HEK293 (cell line): ENCODE measurements around the gene NRG2.

Experiments
- CTCF ChIA-PET: fragments of 350-600 bp; formaldehyde crosslinking; extraction: SDS; loops from one replicate; lab custom pipeline; 2021; ENCODE audit warnings: antibody characterized with exemption; lab: Yijun Ruan, JAX
- POLR2A ChIA-PET: fragments of 300-600 bp; formaldehyde crosslinking; extraction: SDS; loops from one replicate; lab custom pipeline; 2020; ENCODE audit warnings: antibody characterized with exemption, inconsistent platforms; lab: Yijun Ruan, JAX
- H3K27ac ChIP-seq: fragments of 200-500 bp; sonication (Bioruptor generic); 2 replicates; pipeline ENCODE4 v1.5.1; 2014; ENCODE audit warnings: low read depth, low read length, control low read depth, inconsistent platforms; ENCODE audit errors: extremely low read depth
- H3K36me3 ChIP-seq, 2 experiments: fragments of 200-500 bp in 1 of 2; sonication (Bioruptor generic) in 1 of 2; 1 replicate in 1 of 2; 2 replicates in 1 of 2; pipeline ENCODE4 v1.5.1; 2014 to 2017; ENCODE audit warnings: inconsistent platforms in 2 of 2, low read length in 2 of 2; ENCODE audit not compliant: control insufficient read depth in 2 of 2, insufficient read depth in 1 of 2
- H3K4me1 ChIP-seq: fragments of 200-500 bp; sonication (Bioruptor generic); 2 replicates; pipeline ENCODE4 v1.5.1; 2014; ENCODE audit warnings: mild to moderate bottlenecking, low read length, inconsistent platforms; ENCODE audit not compliant: control insufficient read depth, insufficient read depth
- H3K4me3 ChIP-seq: 2 replicates; pipeline ENCODE4 v1.5.1; 2011; ENCODE audit warnings: low read depth, mild to moderate bottlenecking, control low read depth, low read length, moderate library complexity
- H3K9me3 ChIP-seq: fragments of 200-500 bp; sonication (Bioruptor generic); 2 replicates; pipeline ENCODE4 v1.5.1; 2014; ENCODE audit warnings: low read depth, low read length, inconsistent platforms; ENCODE audit not compliant: control insufficient read depth, insufficient read depth
- HIC1 ChIP-seq: fragments of 450-650 bp; formaldehyde crosslinking; IDR thresholded peaks from 2 replicates; pipeline ENCODE4 v1.5.1; 2016; ENCODE audit warnings: missing biosample characterization, missing genetic modification characterization
- KLF9 ChIP-seq: fragments of 450-650 bp; formaldehyde crosslinking; IDR thresholded peaks from 2 replicates; pipeline ENCODE4 v1.5.1; 2016; ENCODE audit warnings: missing biosample characterization, missing genetic modification characterization, low read depth
- OSR2 ChIP-seq: fragments of 450-650 bp; formaldehyde crosslinking; IDR thresholded peaks from 2 replicates; pipeline ENCODE4 v1.5.1; 2016; ENCODE audit warnings: missing biosample characterization, missing genetic modification characterization
- SCRT2 ChIP-seq: fragments of 450-650 bp; formaldehyde crosslinking; IDR thresholded peaks from 2 replicates; pipeline ENCODE4 v1.5.1; 2016; ENCODE audit warnings: missing biosample characterization, missing genetic modification characterization
- TRIM28 ChIP-seq: IDR thresholded peaks from 2 replicates; pipeline ENCODE4 v1.6.1; 2011; ENCODE audit warnings: low read length, control low read depth, borderline replicate concordance
- ZNF302 ChIP-seq: fragments of 450-650 bp; formaldehyde crosslinking; IDR thresholded peaks from 2 replicates; pipeline ENCODE4 v1.5.1; 2016; ENCODE audit warnings: missing biosample characterization, missing genetic modification characterization, low read depth
- ZNF514 ChIP-seq: fragments of 450-650 bp; formaldehyde crosslinking; IDR thresholded peaks from 2 replicates; pipeline ENCODE4 v1.5.1; 2016; ENCODE audit warnings: missing biosample characterization, missing genetic modification characterization
- ZNF558 ChIP-seq: fragments of 450-650 bp; formaldehyde crosslinking; IDR thresholded peaks from 2 replicates; pipeline ENCODE4 v1.5.1; 2016; ENCODE audit warnings: missing biosample characterization, missing genetic modification characterization
- ZNF747 ChIP-seq: fragments of 450-650 bp; formaldehyde crosslinking; IDR thresholded peaks from 2 replicates; pipeline ENCODE4 v1.5.1; 2016; ENCODE audit warnings: missing biosample characterization, missing genetic modification characterization
- TF ChIP-seq, protein P1 (sequence below): fragments of 450-650 bp; formaldehyde crosslinking; conservative IDR thresholded peaks from 2 replicates; pipeline ENCODE4 v1.5.1; 2016; ENCODE audit warnings: low read depth, missing biosample characterization, missing genetic modification characterization

Gene NRG2

DNA sequence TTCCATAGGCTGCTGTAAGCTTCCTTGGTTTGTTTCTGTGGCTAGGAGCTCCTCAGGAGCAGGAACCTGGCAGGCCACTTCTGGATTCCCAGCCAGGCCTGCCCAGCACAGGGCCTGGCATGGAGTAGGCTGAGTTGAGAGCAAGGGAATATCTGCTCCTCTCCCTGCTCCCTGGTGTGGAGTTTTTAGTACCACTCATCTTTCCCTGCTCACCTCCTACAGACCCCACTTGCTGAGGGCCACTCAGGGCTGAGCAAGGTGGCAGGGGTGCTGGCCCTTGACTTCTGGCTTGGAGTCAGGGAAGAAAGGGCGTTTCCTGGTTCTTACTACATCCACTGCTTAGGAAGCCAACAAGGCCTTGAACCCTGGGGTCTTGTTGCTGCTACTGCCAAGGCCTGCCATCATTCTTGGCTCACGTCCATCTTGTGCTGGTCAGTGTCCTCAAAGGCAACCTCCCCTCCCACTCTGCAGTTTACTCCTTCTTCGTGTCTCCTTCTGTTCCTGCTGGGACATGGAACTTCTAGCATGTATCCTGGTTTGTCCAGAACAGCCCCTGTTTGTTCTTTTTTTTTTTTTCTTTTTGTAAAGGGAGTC, 192.6 kb downstream of the NRG2 start (continued):
- no peak for TF ChIP-seq OSR2 (tag by site-specific recombination)

DNA sequence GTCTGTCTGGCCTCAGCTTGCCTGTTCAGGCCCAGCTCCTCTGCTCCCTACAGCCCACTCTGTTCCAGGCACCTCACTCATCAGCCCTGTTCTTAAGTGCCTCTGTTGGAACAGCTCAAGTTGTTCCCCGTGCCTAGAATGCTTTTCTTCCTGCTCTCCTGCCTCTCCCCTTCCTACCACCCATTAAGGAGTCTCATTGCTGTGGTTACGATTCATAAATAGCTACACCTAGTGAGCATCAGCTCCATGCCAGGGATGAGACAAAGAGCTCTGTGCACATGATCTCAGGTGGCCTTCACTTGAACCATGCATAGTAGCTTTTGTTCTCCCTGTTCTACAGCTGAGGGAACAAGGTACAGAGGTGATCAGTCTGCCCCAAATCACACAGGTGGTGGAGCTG, 193.2 kb downstream of the NRG2 start:
- no peaks in the 10 kb centered on the region for H3K9me3 ChIP-seq
- no peak for TF ChIP-seq HIC1 (tag by site-specific recombination)
- TF ChIP-seq, protein P1, sequence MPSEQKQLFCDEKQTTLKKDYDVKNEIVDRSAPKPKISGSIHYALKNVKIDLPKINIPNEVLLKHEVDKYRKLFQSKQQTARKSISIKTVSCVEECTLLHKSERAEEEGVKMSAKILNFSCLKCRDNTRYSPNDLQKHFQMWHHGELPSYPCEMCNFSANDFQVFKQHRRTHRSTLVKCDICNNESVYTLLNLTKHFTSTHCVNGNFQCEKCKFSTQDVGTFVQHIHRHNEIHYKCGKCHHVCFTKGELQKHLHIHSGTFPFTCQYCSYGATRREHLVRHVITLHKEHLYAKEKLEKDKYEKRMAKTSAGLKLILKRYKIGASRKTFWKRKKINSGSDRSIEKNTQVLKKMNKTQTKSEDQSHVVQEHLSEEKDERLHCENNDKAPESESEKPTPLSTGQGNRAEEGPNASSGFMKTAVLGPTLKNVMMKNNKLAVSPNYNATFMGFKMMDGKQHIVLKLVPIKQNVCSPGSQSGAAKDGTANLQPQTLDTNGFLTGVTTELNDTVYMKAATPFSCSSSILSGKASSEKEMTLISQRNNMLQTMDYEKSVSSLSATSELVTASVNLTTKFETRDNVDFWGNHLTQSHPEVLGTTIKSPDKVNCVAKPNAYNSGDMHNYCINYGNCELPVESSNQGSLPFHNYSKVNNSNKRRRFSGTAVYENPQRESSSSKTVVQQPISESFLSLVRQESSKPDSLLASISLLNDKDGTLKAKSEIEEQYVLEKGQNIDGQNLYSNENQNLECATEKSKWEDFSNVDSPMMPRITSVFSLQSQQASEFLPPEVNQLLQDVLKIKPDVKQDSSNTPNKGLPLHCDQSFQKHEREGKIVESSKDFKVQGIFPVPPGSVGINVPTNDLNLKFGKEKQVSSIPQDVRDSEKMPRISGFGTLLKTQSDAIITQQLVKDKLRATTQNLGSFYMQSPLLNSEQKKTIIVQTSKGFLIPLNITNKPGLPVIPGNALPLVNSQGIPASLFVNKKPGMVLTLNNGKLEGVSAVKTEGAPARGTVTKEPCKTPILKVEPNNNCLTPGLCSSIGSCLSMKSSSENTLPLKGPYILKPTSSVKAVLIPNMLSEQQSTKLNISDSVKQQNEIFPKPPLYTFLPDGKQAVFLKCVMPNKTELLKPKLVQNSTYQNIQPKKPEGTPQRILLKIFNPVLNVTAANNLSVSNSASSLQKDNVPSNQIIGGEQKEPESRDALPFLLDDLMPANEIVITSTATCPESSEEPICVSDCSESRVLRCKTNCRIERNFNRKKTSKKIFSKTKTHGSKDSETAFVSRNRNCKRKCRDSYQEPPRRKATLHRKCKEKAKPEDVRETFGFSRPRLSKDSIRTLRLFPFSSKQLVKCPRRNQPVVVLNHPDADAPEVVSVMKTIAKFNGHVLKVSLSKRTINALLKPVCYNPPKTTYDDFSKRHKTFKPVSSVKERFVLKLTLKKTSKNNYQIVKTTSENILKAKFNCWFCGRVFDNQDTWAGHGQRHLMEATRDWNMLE (tag by site-specific recombination), result no peak
- TF ChIP-seq SCRT2, result peak; percentile 59; the same call in 1 of the 2 replicates
- H3K27ac ChIP-seq, result no peak overlapping the region
- H3K4me3 ChIP-seq, result no peak overlapping the region
- H3K4me1 ChIP-seq, result no peaks in the 10 kb centered on the region
- H3K36me3 ChIP-seq, result peaks cover 0 to 30% of the 10 kb centered on the region in 2 experiments; a peak in 1 of 3 replicates
- ChIA-PET CTCF (interaction anchor here (0.6 to 3.1 kb wide), 5 partner anchors 12 to 223 kb away, joined by 3 to 17 read pairs (median 11); no protein-coding TSS in a partner anchor), POLR2A (no interaction called here)

- H3K36me3 ChIP-seq, result peaks cover 0 to 30% of the 10 kb centered on the region in 2 experiments; a peak in 1 of 3 replicates
- POLR2A ChIA-PET, result no interaction called here
- H3K27ac ChIP-seq, result no peak overlapping the region
- no peak overlapping the region for H3K4me3 ChIP-seq
- TF ChIP-seq ZNF302, result no peak
- TF ChIP-seq TRIM28, result no peak
- no peak for TF ChIP-seq ZNF514
- TF ChIP-seq ZNF558 (tag by site-specific recombination), result no peak
- TF ChIP-seq KLF9 (tag by site-specific recombination), result no peak
- H3K9me3 ChIP-seq, result no peaks in the 10 kb centered on the region
- H3K4me1 ChIP-seq, result no peaks in the 10 kb centered on the region
- CTCF ChIA-PET, result interaction anchor here (0.6 to 3.1 kb wide), 4 partner anchors 14 to 223 kb away, joined by 3 to 17 read pairs (median 13); no protein-coding TSS in a partner anchor
Observed at GRCh38 chr5:139849501-139849900, 193.6 kb downstream of the NRG2 start.

DNA sequence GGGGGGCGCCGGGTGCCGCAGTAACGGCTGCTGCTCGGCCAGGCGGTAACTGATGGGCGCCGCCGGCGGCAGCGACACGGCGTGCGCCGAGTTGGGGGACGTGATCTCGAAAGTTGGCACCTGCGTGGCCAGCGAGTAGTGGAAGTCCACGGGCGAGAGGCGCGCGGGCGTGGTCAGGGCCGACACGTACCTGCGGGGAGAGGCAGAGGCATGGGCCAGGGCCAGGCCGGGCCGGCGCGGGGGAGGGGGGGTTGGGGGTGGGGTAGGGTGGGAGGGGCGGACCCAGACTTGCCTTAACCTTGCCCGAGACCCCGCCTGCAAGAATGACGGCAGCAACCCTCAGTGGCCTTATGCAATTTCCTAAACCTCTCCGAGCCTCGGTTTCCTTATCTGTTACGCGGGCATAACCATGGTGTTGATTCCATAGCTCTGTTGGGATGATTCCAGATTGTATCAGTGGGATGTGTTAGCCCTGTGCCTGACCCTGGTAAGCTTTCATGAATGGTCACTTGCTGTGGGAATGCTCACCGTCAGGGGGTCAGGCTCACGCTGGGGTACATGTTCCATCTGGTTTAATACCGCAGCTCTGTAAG, 194.5 kb downstream of the NRG2 start:
- H3K4me1 ChIP-seq, result no peaks in the 10 kb centered on the region
- H3K27ac ChIP-seq, result no peak overlapping the region
- ChIA-PET POLR2A (no interaction called here), CTCF (interaction anchor here (0.6 to 3.1 kb wide), 4 partner anchors 15 to 132 kb away, joined by 3 to 17 read pairs (median 13); no protein-coding TSS in a partner anchor)
- H3K9me3 ChIP-seq, result no peaks in the 10 kb centered on the region
- peak overlapping the region; percentile 22; the same call in 1 of the 2 replicates for H3K4me3 ChIP-seq
- peaks cover 0 to 30% of the 10 kb centered on the region in 2 experiments; a peak in 1 of 3 replicates for H3K36me3 ChIP-seq
- TF ChIP-seq ZNF747 (tag by site-specific recombination), result no peak
